ENCODE measurements around the gene C2CD2L.
"Not testable (repeated sequence)": the region's sequence is repeated elsewhere in the genome, so short reads cannot be mapped to it uniquely, and the experiment has no call there.

The C2CD2L gene

GRCh38 chr11:119149018-119149785 is 42.1 kb downstream of the C2CD2L start, which contains the start of gene ABCG4:
Gene ABCG4 (plus strand): TSS chr11:119149052. CDS start chr11:119149966, 914 bp downstream.
- in situ Hi-C loops (cut with MboI; ENCODE audit: low sequenced_read_pairs), result no loop called here

GRCh38 chr11:119149786-119150275 is 42.7 kb downstream of the C2CD2L start:
- in situ Hi-C loops (cut with MboI; ENCODE audit: low sequenced_read_pairs), result no loop called here

- in situ Hi-C loops (cut with MboI; ENCODE audit: low sequenced_read_pairs), result no loop called here
These were observed 44.9 kb downstream of the C2CD2L start for GRCh38 chr11:119152043-119152442.

GRCh38 chr11:119152604-119153003 is 45.5 kb downstream of the C2CD2L start:
- in situ Hi-C loops (cut with MboI; ENCODE audit: low sequenced_read_pairs), result no loop called here

GRCh38 chr11:119153049-119153818 is 46.1 kb downstream of the C2CD2L start:
- in situ Hi-C loops (cut with MboI; ENCODE audit: low sequenced_read_pairs), result no loop called here

- in situ Hi-C loops (cut with MboI; ENCODE audit: low sequenced_read_pairs), result no loop called here
These were observed 47.0 kb downstream of the C2CD2L start for GRCh38 chr11:119154178-119154577.

GRCh38 chr11:119155733-119156492 is 48.8 kb downstream of the C2CD2L start:
- in situ Hi-C loops (cut with MboI; ENCODE audit: low sequenced_read_pairs), result no loop called here

GRCh38 chr11:119156496-119156895 is 49.4 kb downstream of the C2CD2L start:
- in situ Hi-C loops (cut with MboI; ENCODE audit: low sequenced_read_pairs), result no loop called here

- in situ Hi-C loops (cut with MboI; ENCODE audit: low sequenced_read_pairs), result no loop called here
These were observed 49.9 kb downstream of the C2CD2L start for GRCh38 chr11:119157063-119157462.

GRCh38 chr11:119158467-119158866 is 51.3 kb downstream of the C2CD2L start:
- in situ Hi-C loops (cut with MboI; ENCODE audit: low sequenced_read_pairs), result no loop called here

- in situ Hi-C loops (cut with MboI; ENCODE audit: low sequenced_read_pairs), result no loop called here
These were observed 53.0 kb downstream of the C2CD2L start for GRCh38 chr11:119160151-119160550.

GRCh38 chr11:119161871-119162270 is 54.7 kb downstream of the C2CD2L start:
- in situ Hi-C loops (cut with MboI; ENCODE audit: low sequenced_read_pairs), result no loop called here

GRCh38 chr11:119166368-119167076 is 59.4 kb downstream of the C2CD2L start:
- in situ Hi-C loops (cut with MboI; ENCODE audit: low sequenced_read_pairs), result no loop called here

GRCh38 chr11:119167077-119167458 is 59.9 kb downstream of the C2CD2L start:
- in situ Hi-C loops (cut with MboI; ENCODE audit: low sequenced_read_pairs), result not testable (repeated sequence)

- in situ Hi-C loops (cut with MboI; ENCODE audit: low sequenced_read_pairs), result no loop called here
These were observed 60.8 kb downstream of the C2CD2L start for GRCh38 chr11:119167933-119168332.

All from HL-60/S4 treated with phorbol 12-myristate 13-acetate at 8.2 ng/mL for 4 days and 3 days (cell line).